NCI-H446 (cell line): Measurements from ENCODE around the gene MXD4.
A peak's percentile ranks its signal among the peaks of the same experiment; 100 is the strongest.

ENCODE experiments used
- DNase-seq, 2 experiments: peaks; one replicate each; lab custom pipeline; 2025; lab: John Stamatoyannopoulos, UW

The MXD4 gene

GRCh38 chr4:2291705-2292645, 30.1 kb upstream of the MXD4 start:
- DNase-seq = no peak

- DNase-seq = no peak
Measured at GRCh38 chr4:2290974-2291704, 29.2 kb upstream of the MXD4 start.

DNA sequence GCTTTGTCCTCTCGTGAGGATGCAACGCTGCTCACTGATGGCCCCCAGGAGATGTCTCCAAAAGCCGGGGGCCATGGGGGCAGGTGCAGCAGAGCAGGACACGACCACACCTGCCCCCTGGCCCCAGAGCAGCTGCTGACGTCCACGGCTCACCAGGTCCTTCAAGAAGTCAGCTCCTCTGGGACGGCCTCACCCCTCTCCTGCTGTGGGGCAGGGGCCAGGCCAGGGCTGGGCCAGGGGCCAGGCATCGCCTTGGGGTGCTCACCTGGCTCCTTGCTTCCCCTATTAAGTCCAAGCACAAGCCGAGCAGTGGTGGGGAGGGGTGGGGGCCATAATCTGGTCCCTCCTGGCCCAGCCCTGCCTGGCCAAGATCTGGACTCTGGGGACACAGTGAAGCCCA, 28.6 kb upstream of the MXD4 start:
- DNase-seq = no peak

DNA sequence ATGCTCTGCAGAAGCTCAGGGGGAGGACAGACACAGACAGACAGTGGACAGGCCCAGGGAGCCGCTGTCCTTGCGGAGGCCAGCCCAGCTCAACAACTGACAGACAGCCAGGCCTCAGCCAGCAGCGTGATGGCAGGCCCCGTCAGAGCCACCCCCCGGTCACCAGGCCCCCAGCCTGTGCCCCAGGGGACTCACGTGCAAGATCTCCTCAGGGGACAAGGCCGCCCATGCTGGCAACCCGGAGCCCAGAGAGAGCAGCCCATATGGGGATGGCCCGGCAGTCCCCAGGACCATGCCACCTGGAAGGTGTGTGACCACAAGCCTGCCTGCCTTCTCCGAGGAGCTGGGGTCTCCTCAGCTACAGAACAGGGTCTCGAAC, 28.0 kb upstream of the MXD4 start:
- no peak for DNase-seq

- no peak for DNase-seq
Measured at GRCh38 chr4:2289311-2289954, 27.5 kb upstream of the MXD4 start.

DNA sequence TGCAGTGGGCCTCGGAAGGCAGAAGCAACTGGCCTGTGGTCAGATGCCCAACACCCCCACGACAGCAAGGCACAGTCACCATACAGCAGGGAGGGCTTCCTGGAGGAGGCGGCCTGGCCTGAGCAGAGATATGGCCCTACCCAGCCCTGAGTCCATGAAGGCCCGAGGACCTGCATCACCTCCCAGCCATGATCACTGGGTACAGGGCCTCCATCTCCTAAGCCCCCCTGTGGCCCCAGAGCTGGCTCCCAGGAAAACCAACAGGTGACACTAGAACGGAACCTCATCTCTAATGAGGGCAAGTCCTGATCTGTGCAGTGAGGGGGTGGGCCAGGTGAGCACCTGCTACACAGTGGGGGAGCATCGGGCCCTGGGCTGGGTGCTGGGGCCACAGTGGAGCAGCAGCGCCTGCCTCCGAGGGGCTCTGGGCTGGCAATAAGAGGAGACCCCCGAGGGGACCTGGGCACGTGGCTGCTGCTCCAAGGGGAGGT, 26.2 kb upstream of the MXD4 start:
- DNase-seq = no peak

DNA sequence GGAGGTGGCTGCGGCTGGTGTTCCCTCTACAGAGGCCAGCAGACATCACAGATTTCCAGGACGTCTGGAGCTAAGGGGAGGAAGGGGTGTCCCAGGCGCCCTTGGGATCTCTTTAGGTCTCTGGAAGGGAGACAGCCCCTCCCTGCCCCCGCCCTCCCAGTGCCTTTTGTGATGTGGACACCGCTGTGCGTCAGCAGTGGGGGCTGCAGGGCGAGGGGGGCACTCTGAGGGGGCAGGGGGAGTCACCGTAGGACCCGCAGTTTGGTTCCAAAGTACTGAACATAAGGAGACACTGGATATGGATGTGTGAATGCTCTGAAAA, 25.6 kb upstream of the MXD4 start:
- DNase-seq = no peak

- no peak for DNase-seq
Measured at GRCh38 chr4:2286904-2287593, 25.1 kb upstream of the MXD4 start.

DNA sequence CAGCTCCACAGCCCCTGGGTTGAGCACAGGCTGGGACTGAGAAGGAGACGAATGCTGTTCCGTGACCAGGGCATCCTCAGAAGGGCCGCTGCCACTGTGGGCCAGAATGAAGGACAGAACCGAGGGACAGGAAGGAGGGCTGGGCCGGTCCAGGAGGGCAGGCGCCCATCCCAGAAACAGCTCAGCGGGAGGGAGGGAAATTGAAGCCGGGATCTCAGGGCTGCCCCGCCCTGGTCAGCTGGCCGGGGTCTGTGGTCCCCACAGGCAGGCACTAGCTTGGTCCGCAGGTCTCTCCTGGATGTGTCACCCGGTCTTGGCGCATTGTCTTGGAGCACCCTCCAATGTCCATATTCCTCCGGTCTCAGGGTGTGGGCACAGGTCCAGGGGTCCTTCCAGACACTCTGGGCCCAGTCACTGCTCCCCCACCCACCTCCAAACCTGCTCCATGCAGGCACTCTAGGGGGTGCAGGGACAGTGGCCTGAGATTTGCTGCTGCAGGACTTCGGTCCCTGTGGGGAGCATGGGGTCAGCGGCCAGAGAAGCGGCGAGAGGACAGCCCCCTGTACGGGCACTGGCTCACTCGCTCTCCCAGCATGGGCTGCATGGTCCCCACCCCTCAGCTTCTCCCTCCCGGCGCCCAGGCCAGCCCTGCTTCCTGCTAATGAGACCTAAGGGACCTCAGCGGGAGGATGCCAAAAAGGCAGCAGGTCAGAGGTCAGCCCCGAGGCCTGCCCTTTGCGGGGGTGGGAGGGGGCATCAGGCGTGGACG, 23.9 kb upstream of the MXD4 start:
- no peak for DNase-seq

GRCh38 chr4:2284934-2285612, 23.2 kb upstream of the MXD4 start:
- DNase-seq = no peak

DNA sequence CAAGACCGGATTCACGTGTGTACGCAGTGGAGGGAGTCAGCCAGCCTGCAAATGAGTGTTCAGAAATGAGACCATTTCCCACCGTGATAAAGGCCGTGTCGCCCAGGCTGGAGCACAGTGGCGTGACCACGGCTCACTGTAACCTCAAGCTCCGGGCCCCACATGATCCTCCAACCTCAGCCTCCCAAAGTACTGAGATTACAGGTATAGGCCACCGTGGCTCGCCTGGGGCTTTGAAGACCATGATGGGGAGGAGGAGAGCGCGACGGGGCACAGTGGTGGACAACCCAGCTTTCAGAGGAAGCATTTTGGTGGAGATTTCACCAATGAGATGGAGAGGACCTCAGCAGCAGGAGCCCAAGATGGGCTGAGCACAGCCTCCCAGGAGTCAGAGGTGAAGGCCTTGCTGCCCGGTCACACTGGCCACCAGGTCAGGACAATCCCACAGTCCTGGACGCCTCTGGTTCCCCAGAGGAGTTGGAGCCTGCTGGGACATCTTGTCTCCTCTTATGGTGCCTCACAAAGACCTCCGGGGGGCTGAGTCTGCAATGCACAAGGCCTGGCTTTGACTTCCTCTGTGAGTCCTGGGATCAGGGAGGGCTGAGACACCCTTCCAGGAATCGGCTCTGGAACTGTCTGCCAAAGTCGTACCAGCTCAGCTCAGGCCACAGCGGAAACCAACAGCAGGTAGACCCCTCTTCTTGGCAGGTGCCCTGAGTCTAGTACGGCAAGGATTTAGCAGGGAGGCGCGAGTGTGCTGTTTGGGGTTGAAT, 22.4 kb upstream of the MXD4 start:
- no peak for DNase-seq

- DNase-seq = no peak
Measured at GRCh38 chr4:2283199-2283711, 21.3 kb upstream of the MXD4 start.

DNA sequence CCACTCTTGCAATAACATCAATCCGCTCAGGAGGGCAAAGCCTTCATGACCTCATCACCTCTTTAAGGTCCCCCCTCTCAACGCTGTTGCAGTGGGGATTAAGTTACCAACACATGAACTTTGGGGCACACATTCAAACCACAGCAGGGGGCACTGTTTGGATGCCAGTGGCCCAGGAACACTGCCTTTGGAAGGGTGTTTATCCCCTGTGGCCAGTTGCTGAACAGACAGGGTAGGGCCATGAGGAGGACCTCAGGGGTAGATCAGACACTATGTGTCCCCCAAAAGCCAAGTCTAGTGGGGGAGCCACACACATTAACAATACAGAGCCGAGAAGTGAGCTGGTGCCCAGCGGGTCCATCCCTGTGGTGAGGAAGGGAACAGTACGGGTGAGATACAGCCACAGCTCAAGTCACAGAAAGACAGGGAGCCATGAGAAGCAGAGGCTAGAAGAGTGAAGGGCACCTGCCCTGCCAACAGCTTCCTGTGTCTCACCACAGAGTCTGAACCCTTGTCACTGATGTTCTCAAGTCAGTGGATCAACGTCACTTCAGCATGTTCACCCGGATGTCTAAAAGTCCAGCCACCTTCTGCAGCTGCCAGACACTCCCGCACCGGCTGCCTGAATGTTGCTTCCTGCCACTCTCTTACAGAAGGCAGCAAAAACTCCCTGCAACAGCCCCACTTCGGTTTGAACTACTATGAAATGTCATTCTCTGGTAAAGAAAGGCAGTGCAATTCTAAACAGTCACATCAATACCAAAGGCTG, 19.9 kb upstream of the MXD4 start:
- no peak for DNase-seq

GRCh38 chr4:2280531-2281300, 18.8 kb upstream of the MXD4 start:
- DNase-seq = no peak

- no peak for DNase-seq
Measured at GRCh38 chr4:2277956-2278355, 16.0 kb upstream of the MXD4 start.

GRCh38 chr4:2276581-2277325, 14.8 kb upstream of the MXD4 start:
- peak in 1 of 2 experiments; percentile 29 for DNase-seq

GRCh38 chr4:2275546-2276251, 13.8 kb upstream of the MXD4 start:
- DNase-seq = no peak
